Urothelium cell line (cell line): ENCODE data around the gene FBXO9.
"Not testable (repeated sequence)": the region's sequence is repeated elsewhere in the genome, so short reads cannot be mapped to it uniquely, and the experiment has no call there.

ENCODE experiments used
- DNase-seq: peaks from one replicate; pipeline ENCODE4 v3.0.0; 2011; ENCODE audit warnings: low spot score, mixed read lengths
- FAIRE-seq: peaks from 2 replicates; lab custom pipeline; 2011; peaks lifted over from hg19 to GRCh38; lab: Jason Lieb, UNC

FBXO9 gene

GRCh38 chr6:53045891-53046673 lies 19.1 kb upstream of the FBXO9 start:
- DNase-seq (no peak), FAIRE-seq (no peak)

GRCh38 chr6:53048431-53049195 lies 16.6 kb upstream of the FBXO9 start:
- DNase-seq = peak; percentile 77
- FAIRE-seq = peak; percentile 98

GRCh38 chr6:53049415-53049814 lies 15.8 kb upstream of the FBXO9 start:
- DNase-seq (no peak), FAIRE-seq (no peak)

GRCh38 chr6:53052152-53052551 lies 13.1 kb upstream of the FBXO9 start:
- not testable (repeated sequence) for DNase-seq, FAIRE-seq

- FAIRE-seq (no peak), DNase-seq (no peak)
Measured at GRCh38 chr6:53054532-53054931, 10.7 kb upstream of the FBXO9 start.

GRCh38 chr6:53055873-53056272 lies 9.3 kb upstream of the FBXO9 start:
- no peak for FAIRE-seq
- DNase-seq = no peak

GRCh38 chr6:53056273-53056672 lies 8.9 kb upstream of the FBXO9 start:
- DNase-seq (no peak), FAIRE-seq (no peak)

- DNase-seq (no peak), FAIRE-seq (peak; percentile 17)
Measured at GRCh38 chr6:53058388-53059195, 6.6 kb upstream of the FBXO9 start.

GRCh38 chr6:53059648-53060589 lies 5.3 kb upstream of the FBXO9 start:
- DNase-seq (no peak), FAIRE-seq (no peak)

- DNase-seq (no peak), FAIRE-seq (no peak)
Measured at GRCh38 chr6:53062169-53062539, 3.0 kb upstream of the FBXO9 start.

- not testable (repeated sequence) for FAIRE-seq, DNase-seq
Measured at GRCh38 chr6:53064255-53064654, 949 bp upstream of the FBXO9 start.

GRCh38 chr6:53064726-53065265 lies 408 bp upstream of the FBXO9 start:
- DNase-seq (peak; percentile 97), FAIRE-seq (peak; percentile 91)

GRCh38 chr6:53066077-53066417 lies 843 bp downstream of the FBXO9 start:
- no peak for FAIRE-seq

GRCh38 chr6:53066874-53067706 lies 1.9 kb downstream of the FBXO9 start:
- FAIRE-seq (no peak), DNase-seq (no peak)

More at GRCh38 chr6:53066077-53066417, 843 bp downstream of the FBXO9 start:
- peak; percentile 46 for DNase-seq

GRCh38 chr6:53067849-53068361 lies 2.7 kb downstream of the FBXO9 start:
- DNase-seq (no peak), FAIRE-seq (no peak)

- no peak for FAIRE-seq
Measured at GRCh38 chr6:53069427-53069826, 4.2 kb downstream of the FBXO9 start.

GRCh38 chr6:53070806-53071205 lies 5.6 kb downstream of the FBXO9 start:
- FAIRE-seq (no peak), DNase-seq (no peak)

More at GRCh38 chr6:53069427-53069826, 4.2 kb downstream of the FBXO9 start:
- DNase-seq = no peak

GRCh38 chr6:53074347-53074746 lies 9.1 kb downstream of the FBXO9 start:
- no peak for DNase-seq
- peak; percentile 20 for FAIRE-seq

- FAIRE-seq (no peak), DNase-seq (no peak)
Measured at GRCh38 chr6:53080813-53081212, 15.6 kb downstream of the FBXO9 start.
